Right renal cortex interstitium (tissue), 3 donors: Measurements from ENCODE around the gene SALL2. TPM values are rescaled to one million over a fixed set of nuclear protein-coding genes. Genes with fewer than 3 reads are reported as not detected.
"Not testable (repeated sequence)": the region's sequence is repeated elsewhere in the genome, so short reads cannot be mapped to it uniquely, and the experiment has no call there.

Experiments used
- DNase-seq, 3 donors: peaks; one replicate each; pipeline ENCODE4 v3.0.0-alpha.2; 2013; ENCODE audit warnings: low read depth in 3 of 3, low spot score in 2 of 3
- polyA plus RNA-seq, 3 donors: library from polyadenylated mRNA; unstranded; fragments of 120-200 nt; gene quantifications; one replicate each; pipeline ENCODE4 v1.2.1, GENCODE V29; 2013; ENCODE audit not compliant: insufficient read length in 3 of 3

SALL2 gene
- 10 to 100 TPM; 61.2 to 66.5 (median 65.4) TPM for polyA plus RNA-seq

DNA sequence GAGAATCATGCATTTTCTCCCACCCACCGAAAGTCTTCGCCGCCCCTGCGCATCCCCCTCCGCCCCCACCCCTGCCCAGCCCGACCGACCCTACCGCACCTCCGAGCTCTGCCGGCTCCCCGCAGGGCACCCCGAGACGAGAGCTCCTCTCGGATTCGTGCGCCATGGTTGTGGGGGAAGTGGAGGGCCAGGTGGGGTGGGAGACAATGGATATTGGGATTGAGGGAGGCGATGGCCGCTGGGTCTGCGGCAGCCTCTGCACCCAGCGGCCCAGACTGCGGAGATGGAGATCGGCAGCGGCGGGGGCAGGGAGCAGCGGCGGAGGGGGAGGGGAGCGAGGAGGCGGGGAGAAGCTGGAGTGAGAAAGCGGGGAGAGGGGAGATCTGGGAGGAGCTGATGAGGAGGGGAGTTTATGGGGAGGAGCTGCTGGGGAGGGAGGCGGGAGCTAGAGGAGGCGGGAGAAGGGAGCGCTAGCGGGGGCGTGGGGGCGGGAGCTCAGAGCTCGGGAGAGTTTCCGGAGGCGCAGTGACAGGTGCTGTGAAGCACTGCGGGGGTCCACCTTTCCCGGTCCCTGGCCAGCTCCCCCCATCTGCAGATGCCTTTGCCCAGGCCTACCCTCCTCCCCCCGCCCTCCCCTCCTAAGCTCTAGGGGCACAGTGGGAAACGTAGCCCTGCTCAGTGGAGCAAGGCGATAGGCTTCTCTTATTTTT lies at the start of gene SALL2:
TSS of gene SALL2 (minus strand) at position 385 of the 710 bp plus-strand sequence. CDS start at position 166, 219 bp downstream.
- peak; percentile 78 to 85 (median 83) for DNase-seq

DNA sequence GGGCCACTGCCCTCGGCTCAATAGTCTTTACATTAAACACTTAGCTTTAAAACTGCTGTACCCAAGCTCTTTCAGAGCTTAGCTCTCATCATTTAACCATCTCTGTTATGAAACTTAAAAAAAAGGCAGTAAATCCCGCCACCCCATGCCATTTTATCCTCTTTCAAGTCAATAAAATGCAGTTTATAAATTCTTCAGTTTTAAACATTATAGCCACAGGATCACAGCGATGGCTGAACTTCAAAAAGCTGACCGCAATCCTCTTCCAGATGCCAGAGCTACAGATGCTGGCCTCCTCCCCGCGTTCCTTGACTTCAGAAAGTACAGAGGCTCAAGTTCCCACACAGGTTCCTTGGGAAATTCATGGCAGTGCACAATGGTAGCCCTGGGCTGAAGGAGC lies 49.5 kb upstream of the SALL2 start:
- DNase-seq = no peak

DNA sequence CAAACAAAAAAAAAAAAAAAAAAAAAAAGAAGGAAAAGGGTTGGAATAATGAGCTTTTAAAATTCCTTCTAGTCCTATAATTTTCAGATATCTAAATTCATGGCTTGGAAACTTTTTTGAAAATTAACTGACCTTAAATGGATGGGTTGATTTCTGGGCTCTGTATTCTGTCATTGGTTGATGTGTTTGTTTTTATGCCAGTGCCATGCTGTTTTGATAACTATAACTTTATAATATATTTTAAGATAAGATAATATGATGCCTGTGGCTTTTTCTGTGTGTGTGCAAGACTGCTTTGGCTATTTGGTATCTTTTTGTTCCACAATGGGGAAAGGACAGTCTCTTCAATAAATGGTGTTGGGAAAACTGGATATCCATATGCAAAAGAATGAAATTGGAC lies 46.5 kb upstream of the SALL2 start:
- DNase-seq = no peak

DNA sequence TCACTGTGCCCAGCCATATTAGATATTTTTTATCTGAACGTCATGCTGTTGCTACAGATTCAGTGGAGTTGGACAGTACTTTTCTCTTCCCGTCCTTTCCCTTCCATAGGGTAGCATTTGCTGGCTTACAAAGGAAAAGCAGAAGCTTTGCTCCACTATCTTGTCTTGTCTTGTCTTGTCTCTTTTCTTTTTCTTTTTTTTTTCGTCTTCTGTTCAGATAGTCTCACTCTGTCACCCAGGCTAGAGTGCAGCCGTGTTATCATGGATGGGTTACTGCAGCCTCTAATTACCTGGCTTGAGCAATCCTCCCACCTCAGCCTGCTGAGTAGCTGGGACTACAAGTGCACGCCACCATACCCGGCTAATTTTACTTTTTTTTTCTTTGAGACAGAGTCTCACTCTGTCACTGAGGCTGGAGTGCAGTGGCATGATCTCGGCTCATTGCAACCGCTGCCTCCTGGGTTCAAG lies 32.6 kb upstream of the SALL2 start:
- DNase-seq = no peak

DNA sequence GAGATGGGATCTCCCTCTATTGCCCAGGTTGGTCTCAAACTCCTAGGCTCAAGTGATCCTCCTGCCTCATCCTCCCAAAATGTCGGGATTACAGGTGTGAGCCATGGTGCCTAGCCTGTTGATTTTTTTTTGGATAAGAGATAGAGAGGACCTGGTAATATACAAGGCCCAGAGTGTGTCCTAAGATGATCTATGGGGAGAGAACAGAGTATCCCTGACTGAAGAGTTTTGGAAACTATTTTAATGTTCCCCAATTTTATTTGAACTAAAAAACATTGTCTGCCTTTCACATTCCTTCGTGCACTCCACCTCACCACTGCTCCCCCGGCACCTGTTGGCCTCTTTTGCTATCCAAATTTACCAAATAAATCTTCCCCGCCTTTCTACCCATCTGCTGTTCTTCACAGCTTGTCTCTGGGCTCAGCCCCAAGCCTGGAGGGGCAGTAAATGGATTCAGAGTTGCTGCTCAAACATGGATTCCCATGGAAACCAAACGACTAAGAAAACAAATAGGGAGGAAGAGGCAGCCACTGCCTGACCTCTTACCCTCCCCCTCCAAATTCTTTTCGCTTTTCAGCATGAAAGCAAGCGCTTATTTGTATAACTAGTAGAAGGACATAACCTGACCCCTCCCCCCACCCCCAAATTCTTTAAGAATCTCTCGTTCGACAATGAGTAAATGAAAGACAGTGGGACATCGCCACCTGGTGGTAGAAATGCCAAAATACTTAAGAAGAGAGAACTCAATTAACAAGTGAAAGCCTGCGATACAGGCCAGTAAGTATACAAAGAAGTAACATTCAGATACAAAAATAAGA lies 31.1 kb upstream of the SALL2 start:
- peak; percentile 92 to 95 (median 93) for DNase-seq

DNA sequence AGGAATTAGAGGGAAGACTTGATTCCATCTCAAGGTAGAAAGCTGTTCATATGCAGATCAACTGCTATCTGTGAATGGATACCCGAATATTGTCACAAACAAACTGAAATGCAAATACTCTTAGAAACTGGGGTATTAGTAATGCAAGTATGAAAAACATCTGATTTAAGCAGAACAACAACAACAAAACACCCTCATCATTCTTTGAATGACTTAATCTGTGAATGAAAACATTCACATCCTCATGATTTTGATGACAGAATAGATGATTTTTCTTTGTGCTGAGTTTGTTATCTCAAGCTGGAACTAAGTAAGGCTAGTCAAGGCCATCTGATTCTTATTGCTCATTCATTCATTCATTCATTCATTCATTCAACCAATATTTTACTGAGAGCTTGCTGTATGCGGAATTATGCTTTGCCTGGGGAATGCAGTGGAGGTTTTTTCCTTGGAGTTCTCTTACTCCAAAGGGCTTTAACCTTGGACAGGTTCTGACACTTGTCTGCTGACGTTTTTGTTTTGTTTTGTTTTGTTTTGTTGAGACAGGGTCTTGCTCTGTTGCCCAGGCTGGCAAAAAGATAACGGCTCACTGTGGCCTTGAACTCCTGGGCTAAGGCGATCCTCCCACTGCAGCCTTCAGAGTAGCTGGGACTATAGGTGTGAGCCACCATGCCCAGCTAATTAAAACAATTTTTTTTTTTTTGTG lies 30.4 kb upstream of the SALL2 start:
- DNase-seq = no peak

DNA sequence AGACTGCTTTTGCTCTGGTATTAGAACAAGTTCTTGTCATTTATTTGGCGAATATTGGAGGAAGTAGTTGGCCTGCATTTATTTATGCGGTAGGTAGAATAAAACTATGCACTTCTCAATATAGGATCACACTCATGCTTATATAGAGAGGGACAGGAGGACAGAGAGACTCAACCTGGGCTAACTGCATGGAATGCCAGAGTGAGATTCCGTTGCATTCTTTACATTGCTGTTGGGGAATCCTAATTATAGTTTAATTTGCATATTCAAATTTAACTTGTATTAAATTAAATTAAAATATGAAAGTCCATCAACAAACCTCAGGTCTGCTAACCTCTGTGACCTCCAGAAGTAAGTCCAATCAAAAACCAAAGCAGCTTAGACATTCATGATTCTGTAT lies 27.1 kb upstream of the SALL2 start:
- no peak for DNase-seq

DNA sequence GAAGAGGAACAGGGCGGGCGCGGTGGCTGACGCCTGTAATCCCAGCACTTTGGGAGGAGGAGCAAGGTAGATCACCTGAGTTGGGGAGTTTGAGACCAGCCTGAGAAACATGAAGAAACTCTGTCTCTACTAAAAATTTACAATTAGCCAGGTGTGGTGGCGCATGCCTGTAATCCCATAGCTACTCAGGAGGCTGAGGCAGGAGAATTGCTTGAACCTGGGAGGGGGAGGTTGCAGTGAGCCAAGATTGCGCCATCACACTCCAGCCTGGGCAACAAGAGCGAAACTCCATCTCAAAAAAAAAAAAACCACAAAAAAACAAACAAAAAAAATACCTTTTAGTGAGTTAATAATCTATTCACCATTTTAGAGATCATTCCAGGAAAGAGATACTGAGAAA lies 18.4 kb upstream of the SALL2 start:
- not testable (repeated sequence) for DNase-seq

DNA sequence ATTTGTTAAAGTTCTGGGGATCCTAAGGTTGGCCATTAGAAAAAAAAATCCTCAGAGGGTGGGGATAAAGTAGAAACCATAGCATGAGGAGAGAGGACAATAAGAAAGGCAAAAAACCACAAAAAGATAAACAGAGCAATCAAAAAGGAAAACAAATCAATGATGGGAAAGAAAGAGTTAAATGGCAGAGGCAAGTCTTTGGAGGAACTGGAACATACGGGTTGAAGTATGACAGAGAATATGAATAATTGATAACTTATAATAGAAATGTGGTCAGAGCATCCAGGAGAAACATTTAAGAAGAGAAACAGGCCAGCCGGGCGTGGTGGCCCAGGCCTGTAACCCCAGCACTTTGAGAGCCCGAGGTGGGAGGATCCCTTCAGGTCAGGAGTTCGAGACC lies 17.8 kb upstream of the SALL2 start:
- DNase-seq = no peak

DNA sequence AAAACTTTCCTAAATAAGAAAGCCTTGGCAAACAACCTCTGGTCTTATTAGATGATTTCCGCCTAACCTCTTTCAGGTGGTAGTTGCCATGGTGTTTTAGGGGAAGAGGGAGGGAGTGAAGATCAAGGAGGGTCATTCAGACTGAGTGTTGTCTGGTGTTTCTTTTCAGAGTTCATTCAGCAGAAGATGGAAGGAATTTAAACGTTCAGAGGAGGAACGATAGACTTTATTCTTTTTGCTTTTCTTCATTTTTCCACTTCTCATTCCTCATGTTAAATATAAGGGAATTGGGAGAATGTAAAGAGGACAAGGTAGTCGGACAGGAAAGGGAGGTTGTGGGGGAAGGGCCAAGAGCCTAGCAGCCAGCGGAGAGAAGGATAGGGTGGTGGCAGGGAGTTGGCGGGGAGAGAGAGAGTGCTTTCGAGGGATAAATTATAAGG lies 17.4 kb upstream of the SALL2 start:
- no peak for DNase-seq

DNA sequence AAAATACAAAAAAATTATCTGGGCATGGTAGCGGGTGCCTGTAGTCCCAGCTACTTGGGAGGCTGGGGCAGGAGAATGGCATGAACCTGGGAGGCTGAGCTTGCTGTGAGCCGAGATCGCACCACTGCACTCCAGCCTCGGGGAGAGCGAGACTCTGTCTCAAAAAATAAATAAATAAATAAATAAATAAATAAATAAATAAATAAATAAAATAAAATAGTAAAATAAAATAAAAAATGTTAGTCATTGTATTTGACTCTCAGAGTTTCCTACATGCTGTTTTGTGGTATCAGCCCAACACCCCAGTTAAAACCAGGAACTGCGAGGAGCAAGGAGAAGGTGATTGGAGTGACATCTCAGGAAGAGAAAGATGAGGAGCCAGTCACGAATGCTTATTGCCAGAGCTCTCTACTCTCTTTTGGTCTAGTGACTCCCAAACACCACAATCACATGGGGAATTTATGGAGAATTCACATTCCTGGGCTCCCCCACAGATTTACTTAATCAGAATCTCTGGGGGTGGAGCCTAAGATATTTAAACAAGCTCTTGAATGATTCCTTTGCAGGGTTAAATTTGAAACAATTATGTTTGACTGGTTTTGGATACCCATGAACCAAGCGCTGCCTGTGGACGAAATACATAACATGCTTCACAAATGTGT lies 15.4 kb upstream of the SALL2 start:
- DNase-seq = no peak

DNA sequence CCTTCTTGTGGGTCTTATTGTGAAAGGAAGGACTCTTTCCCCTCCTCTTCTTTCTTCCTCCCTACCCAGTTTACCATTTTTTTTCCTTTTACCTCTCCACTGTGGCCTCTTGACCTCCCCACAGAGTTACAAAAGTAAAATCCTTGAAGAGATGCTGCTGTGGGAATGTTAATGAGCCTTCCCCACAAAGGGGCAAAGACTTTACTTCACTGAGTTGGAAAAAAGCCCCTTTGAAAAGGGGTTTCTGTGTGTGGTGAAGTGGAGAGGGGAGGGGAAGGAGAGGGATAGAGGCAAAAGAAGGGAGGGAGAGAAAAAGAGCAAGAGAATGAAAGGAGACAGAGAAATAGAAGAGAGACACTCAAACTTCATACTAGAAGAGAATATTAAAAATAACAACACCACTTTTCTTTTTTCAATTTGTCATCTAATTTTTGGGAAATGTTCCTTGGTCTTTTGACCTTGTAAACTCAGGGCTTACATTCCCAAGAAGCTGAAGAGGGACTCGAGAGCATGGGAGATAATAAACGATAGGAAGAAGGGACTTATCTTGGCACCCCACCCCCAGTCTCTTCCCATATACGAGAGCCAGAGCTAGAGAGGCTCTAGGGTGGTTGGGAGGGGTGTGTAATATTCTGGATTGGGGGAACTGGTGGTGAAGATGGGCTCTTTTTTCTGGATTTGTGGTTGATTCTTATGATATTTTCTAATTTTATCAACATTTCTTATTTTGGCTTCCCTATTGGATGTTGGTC lies 13.2 kb upstream of the SALL2 start:
- no peak for DNase-seq

DNA sequence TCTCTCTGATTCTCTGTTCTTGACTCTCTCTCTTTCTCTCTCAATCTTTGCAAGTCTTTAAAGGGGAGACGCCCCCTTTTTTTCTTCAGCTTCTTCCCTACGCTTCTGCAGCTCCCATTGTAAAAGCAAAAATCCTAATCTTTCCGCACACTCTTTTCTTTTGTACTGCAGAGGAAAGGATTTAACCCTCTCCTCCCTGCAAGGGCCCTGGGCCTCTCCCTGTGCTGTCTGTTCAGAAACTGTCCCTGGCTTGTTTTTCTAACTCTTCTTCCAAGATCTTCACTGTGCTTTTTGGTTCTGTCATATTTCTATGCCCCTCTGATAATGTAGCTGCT lies 10.9 kb upstream of the SALL2 start:
- DNase-seq = no peak

DNA sequence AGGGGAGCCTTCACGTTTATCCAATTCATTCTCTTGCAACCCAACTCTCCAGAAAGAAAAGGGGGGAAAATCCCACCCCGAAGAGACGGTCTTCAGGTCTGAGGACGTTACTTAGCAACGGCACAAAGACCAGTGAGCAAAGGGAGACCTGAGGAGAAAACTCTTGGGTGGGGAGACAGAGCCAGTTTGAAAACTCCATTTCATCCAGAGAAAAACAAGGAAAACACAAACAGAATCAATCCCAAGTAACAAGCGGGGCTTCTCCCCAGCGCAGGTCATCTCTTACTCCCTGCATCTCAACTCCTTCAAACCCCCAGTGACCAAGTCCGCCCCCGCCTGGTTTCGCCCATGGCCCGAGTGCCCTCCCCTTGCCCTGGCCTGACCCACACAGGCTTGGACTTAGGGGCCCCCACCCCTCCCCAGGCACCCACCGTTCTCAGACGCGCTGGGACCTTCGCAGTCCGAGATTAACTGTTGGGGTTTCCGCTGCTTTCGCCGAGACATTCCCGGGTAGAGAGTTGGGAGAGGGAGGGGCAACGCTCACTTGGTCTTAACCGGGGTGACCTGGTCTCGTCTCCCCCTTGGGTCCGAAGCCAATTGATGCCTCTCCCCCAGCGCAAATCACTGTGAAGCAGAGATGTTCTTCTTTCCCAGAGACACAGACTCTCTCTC lies 10.4 kb upstream of the SALL2 start:
- no peak for DNase-seq

DNA sequence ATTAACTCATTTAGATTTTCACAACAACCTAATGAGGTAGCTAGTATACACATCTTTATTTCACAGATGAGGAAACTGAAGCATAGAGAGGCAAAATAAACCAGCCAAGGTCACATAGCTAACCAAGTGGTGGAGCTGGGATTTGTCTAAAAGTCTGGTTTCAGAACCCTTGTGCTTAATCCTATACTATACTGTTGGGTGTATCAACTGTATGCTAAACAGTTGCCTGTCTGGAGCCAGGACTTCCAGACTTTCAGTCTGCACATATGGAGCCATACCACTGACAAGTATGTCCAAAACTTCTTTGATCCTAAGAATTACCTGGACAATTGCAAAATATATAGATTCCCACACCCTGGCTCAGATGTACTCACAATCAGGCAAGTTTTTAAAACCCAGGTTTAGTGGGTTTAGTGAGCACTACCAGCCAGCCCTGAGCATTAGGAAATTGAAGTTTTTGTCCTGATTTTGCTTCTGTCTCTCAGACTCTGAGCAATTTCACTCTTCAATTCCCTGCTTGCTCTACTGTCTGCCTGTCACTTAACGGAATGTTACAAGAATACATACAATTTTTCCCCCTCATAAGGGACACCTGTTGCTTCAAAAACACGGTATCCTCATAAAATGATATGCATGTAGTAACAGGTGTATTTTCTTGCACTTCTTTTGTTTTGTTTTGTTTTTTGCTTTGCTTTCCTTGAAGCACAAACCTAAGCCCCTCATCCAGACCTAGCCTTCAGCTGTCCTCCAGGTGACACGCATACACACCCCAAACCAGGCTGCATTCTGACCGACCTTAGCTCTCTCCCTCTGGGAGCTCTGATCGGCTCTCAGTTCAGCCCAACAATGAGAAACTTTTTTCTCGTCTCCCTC lies 9.6 kb upstream of the SALL2 start:
- no peak for DNase-seq

DNA sequence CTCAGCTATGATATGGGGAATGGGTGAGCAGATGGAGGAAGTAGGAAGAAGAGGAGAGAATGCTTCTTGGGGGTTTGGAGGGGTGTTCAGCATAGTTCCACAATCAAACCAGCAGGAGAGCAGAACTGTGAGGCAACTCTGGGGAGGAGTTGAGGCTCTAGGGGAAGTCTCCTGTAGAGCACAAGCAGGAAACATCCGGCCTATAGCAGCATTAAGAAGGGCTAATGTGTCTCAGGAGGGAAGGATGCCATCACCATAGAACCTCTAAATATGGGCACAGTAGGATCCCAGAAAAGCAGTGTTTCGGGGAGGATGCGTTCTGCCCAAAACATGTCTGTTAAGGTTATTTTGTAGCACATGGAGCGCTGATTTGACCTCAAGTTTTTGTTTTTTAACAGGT lies 8.4 kb upstream of the SALL2 start:
- DNase-seq = no peak

DNA sequence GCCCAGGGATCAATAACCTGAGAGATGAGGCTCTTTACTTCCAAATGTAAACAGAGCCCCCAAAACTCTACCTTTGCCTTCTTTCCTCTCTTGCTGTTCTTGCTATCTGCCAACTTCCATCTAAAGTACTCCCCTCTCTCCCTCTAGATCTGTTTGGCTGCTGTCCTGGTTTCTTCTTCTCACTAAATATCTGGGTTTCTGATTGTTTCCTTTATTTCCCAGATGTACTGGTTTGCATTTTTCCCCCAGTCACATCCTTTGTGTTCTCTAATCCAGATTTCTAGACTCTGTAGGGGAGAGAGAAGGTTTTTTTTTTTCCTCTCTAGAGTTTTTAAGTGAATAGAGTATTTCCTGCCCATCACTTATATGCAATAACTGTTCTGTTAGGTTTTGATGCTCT lies 7.1 kb upstream of the SALL2 start:
- no peak for DNase-seq

DNA sequence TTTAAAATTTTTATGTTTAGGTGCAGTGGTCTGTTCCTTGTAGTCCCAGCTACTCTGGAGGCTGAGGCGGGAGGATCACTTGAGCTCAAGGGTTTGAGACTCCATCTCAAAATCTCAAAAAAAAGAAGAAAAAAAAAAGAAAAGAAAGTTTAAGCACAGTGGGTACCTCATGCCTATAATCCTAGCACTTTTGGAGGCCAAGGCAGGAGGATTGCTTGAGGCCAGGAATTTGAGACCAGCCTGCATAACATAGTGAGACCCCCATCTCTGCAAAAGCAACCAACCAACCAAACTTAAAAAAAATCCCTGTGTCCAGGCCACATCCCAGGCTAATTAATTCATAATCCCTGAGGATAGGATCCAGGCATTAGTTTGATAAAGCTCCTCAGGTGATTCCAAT lies 3.4 kb upstream of the SALL2 start:
- no peak for DNase-seq
